Dendritic cell treated with granulocyte-macrophage colony-stimulating factor and Interleukin-4, amounts not matched to agents 40 ng/mL and 50 ng/mL, for 4 days (primary cell): ENCODE measurements around the gene USF2.

ENCODE experiments used
- H3K27ac Mint-ChIP-seq: one replicate; pipeline ENCODE4 v1.8.0; 2022; ENCODE audit warnings: mild to moderate bottlenecking, mixed read lengths
- H3K27me3 Mint-ChIP-seq: one replicate; pipeline ENCODE4 v1.8.0; 2022; ENCODE audit warnings: mild to moderate bottlenecking, mixed read lengths
- H3K36me3 Mint-ChIP-seq: one replicate; pipeline ENCODE4 v1.8.0; 2022; ENCODE audit warnings: low read depth, mixed read lengths
- H3K4me1 Mint-ChIP-seq: one replicate; pipeline ENCODE4 v1.8.0; 2022; ENCODE audit warnings: low read depth, mixed read lengths
- H3K4me3 Mint-ChIP-seq: one replicate; pipeline ENCODE4 v1.8.0; 2022; ENCODE audit warnings: mild to moderate bottlenecking, moderate library complexity, mixed read lengths
- H3K9me3 Mint-ChIP-seq: one replicate; pipeline ENCODE4 v1.8.0; 2022; ENCODE audit warnings: mixed read lengths
- intact Hi-C: fragments of 100-400 bp; cut with micrococcal nuclease; formaldehyde crosslinking; loops from one replicate; pipeline ENCODE4 v1.15.0; 2022

The USF2 gene

GRCh38 chr19:35265126-35265899, 3.4 kb upstream of the USF2 start:
- Mint-ChIP-seq H3K27me3 (peaks cover 27% of the 10 kb centered on the region), H3K27ac (no peak overlapping the region), H3K9me3 (no peaks in the 10 kb centered on the region), H3K4me1 (peaks cover 37% of the 10 kb centered on the region), H3K4me3 (no peak overlapping the region), H3K36me3 (peaks cover 35% of the 10 kb centered on the region)
- intact Hi-C loops, result loop anchor here (5.0 to 10.0 kb wide), 3 partner anchors 51 to 113 kb away; partner anchors contain the start of genes FFAR1 and FXYD5

DNA sequence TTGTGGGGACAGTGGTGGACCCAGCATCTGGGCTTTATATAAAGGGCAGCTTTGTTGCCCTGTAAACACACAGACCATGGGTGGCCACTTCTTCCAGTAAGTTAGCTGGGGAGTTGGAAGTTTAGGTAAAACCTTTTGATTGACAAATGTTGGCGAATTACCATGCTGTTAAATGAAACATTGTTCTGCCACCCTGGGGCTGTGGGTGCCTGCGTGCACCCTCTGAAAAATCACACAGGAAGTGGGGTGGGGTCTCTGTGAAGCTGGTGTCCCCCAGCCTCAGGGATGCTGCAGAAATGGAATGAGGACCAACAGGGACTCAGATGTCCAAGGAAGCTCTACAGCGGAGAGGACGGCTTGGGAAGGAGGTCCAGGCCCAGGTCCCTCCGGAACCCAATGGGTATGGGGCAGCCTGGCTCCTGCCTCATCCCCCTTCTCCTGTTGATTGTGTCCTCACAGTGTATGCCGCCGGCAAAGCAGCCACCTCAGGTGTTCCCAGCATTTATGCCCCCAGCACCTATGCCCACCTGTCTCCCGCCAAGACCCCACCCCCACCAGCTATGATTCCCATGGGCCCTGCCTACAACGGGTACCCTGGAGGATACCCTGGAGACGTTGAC, 2.8 kb upstream of the USF2 start:
- Mint-ChIP-seq H3K4me1 (peaks cover 44% of the 10 kb centered on the region), H3K27me3 (peaks cover 20% of the 10 kb centered on the region), H3K9me3 (no peaks in the 10 kb centered on the region), H3K36me3 (peaks cover 42% of the 10 kb centered on the region), H3K27ac (peak overlapping the region; percentile 96), H3K4me3 (peak overlapping the region; percentile 64)
- intact Hi-C loops, result loop anchor here (5.0 to 10.0 kb wide), 3 partner anchors 51 to 114 kb away; partner anchors contain the start of genes FFAR1 and FXYD5

GRCh38 chr19:35266520-35267352, 2.0 kb upstream of the USF2 start:
- H3K27ac Mint-ChIP-seq, result peak overlapping the region; percentile 96
- peaks cover 13% of the 10 kb centered on the region for H3K27me3 Mint-ChIP-seq
- intact Hi-C loops, result loop anchor here (5.0 to 10.0 kb wide), 3 partner anchors 52 to 114 kb away; partner anchors contain the start of genes FFAR1 and FXYD5
- H3K9me3 Mint-ChIP-seq, result no peaks in the 10 kb centered on the region
- peaks cover 52% of the 10 kb centered on the region for H3K4me1 Mint-ChIP-seq
- H3K36me3 Mint-ChIP-seq, result peaks cover 49% of the 10 kb centered on the region
- peak overlapping the region; percentile 95 for H3K4me3 Mint-ChIP-seq

GRCh38 chr19:35267353-35267817, 1.4 kb upstream of the USF2 start:
- Mint-ChIP-seq H3K9me3 (no peaks in the 10 kb centered on the region), H3K4me3 (peak overlapping the region; percentile 95), H3K27me3 (peaks cover 6% of the 10 kb centered on the region), H3K4me1 (peaks cover 58% of the 10 kb centered on the region), H3K27ac (peak overlapping the region; percentile 96), H3K36me3 (peaks cover 56% of the 10 kb centered on the region)
- intact Hi-C loops, result loop anchor here (5.0 to 10.0 kb wide), 3 partner anchors 53 to 115 kb away; partner anchors contain the start of genes FFAR1 and FXYD5

- H3K36me3 Mint-ChIP-seq, result peaks cover 61% of the 10 kb centered on the region
- intact Hi-C loops, result loop anchor here (5.0 to 10.0 kb wide), 3 partner anchors 53 to 116 kb away; partner anchors contain the start of genes FFAR1 and FXYD5
- H3K27me3 Mint-ChIP-seq, result peaks cover 4% of the 10 kb centered on the region
- no peaks in the 10 kb centered on the region for H3K9me3 Mint-ChIP-seq
- peak overlapping the region; percentile 96 for H3K27ac Mint-ChIP-seq
- H3K4me1 Mint-ChIP-seq, result peaks cover 64% of the 10 kb centered on the region
- H3K4me3 Mint-ChIP-seq, result peak overlapping the region; percentile 95
Measured at GRCh38 chr19:35267818-35268535, 785 bp upstream of the USF2 start.

GRCh38 chr19:35269438-35270117, 816 bp downstream of the USF2 start:
- H3K27me3 Mint-ChIP-seq, result no peaks in the 10 kb centered on the region
- peaks cover 77% of the 10 kb centered on the region for H3K36me3 Mint-ChIP-seq
- peaks cover 72% of the 10 kb centered on the region for H3K4me1 Mint-ChIP-seq
- peak overlapping the region; percentile 69 for H3K27ac Mint-ChIP-seq
- H3K4me3 Mint-ChIP-seq, result peak overlapping the region; percentile 71
- H3K9me3 Mint-ChIP-seq, result no peaks in the 10 kb centered on the region
- intact Hi-C loops, result loop anchor here (1.0 to 10.0 kb wide), 4 partner anchors 55 to 226 kb away; partner anchors contain the start of genes FFAR1 and FXYD5

- intact Hi-C loops, result no loop called here
- Mint-ChIP-seq H3K4me3 (no peak overlapping the region), H3K4me1 (peaks cover 70% of the 10 kb centered on the region), H3K27ac (no peak overlapping the region), H3K27me3 (no peaks in the 10 kb centered on the region), H3K36me3 (peaks cover 86% of the 10 kb centered on the region), H3K9me3 (no peaks in the 10 kb centered on the region)
Measured at GRCh38 chr19:35270381-35270811, 1.6 kb downstream of the USF2 start.

GRCh38 chr19:35271546-35271945, 2.8 kb downstream of the USF2 start:
- H3K27me3 Mint-ChIP-seq, result no peaks in the 10 kb centered on the region
- no peaks in the 10 kb centered on the region for H3K9me3 Mint-ChIP-seq
- peak overlapping the region; percentile 44 for H3K4me3 Mint-ChIP-seq
- H3K4me1 Mint-ChIP-seq, result peaks cover 59% of the 10 kb centered on the region
- peaks cover 86% of the 10 kb centered on the region for H3K36me3 Mint-ChIP-seq
- H3K27ac Mint-ChIP-seq, result peak overlapping the region; percentile 69
- intact Hi-C loops, result no loop called here

GRCh38 chr19:35272122-35272719, 3.5 kb downstream of the USF2 start:
- H3K27ac Mint-ChIP-seq, result peak overlapping the region; percentile 69
- H3K4me1 Mint-ChIP-seq, result peaks cover 57% of the 10 kb centered on the region
- no peaks in the 10 kb centered on the region for H3K27me3 Mint-ChIP-seq
- H3K4me3 Mint-ChIP-seq, result peak overlapping the region; percentile 44
- H3K36me3 Mint-ChIP-seq, result peaks cover 88% of the 10 kb centered on the region
- intact Hi-C loops, result no loop called here
- H3K9me3 Mint-ChIP-seq, result no peaks in the 10 kb centered on the region

DNA sequence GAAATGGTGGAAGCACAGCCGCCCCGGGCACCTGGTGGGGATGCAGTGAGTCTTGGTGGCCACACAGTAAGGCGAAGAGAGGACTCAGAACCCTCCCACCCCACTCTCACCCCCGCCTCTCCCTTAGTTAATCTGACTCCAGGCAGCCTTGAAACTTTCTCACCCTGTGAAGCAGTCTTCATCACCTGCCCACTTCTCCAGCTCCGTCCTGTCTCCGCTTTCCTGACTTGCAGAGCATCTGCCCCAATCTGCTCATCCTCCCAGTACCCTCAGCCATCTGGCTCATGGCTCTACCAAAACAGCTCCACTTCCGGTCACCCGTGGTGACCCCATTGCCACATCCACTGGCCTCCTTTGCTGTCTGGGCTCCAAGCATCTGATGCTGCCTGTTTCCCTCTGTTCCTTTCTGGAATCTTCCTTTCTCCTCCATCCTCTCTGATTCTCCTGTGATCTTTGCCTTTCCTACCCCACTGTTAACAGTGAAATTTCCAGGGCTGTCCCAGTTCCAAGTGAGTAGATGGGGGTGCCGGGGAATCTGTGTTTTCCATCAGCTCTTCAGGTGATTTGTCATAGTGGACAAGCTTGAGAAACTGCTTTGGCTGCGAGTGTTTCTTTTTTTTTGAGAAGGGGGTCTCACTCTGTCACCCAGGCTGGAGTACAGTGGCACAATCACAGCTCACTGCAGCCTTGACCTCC, 4.3 kb downstream of the USF2 start:
- peak overlapping the region; percentile 69 for H3K27ac Mint-ChIP-seq
- no peaks in the 10 kb centered on the region for H3K27me3 Mint-ChIP-seq
- intact Hi-C loops, result no loop called here
- no peak overlapping the region for H3K4me3 Mint-ChIP-seq
- no peaks in the 10 kb centered on the region for H3K9me3 Mint-ChIP-seq
- H3K4me1 Mint-ChIP-seq, result peaks cover 55% of the 10 kb centered on the region
- peaks cover 88% of the 10 kb centered on the region for H3K36me3 Mint-ChIP-seq

GRCh38 chr19:35273686-35274259, 5.0 kb downstream of the USF2 start:
- Mint-ChIP-seq H3K4me1 (peaks cover 55% of the 10 kb centered on the region), H3K36me3 (peaks cover 94% of the 10 kb centered on the region), H3K27ac (peak overlapping the region; percentile 69), H3K9me3 (no peaks in the 10 kb centered on the region), H3K27me3 (no peaks in the 10 kb centered on the region), H3K4me3 (peak overlapping the region; percentile 30)
- intact Hi-C loops, result no loop called here
